ENCODE results near the gene MATN1. TPM values are rescaled to one million over a fixed set of nuclear protein-coding genes. Genes with fewer than 3 reads are reported as not detected.

MATN1 gene
- polyA plus RNA-seq, 1 donor from 2014 or later, result 0.22 TPM

GRCh38 chr1:30742963-30743559 lies 19.7 kb upstream of the MATN1 start:
- no peaks in the 10 kb centered on the region for H3K9me2 ChIP-seq (ENCODE audit: insufficient read depth, low read length)
- TF ChIP-seq EZH2 (IDR thresholded peaks at IDR 0.05; ENCODE audit: borderline replicate concordance, insufficient read depth, low read length, poor library complexity, severe bottlenecking) (no peak), POLR2AphosphoS5 (IDR thresholded peaks at IDR 0.05) (no peak), CTCF (IDR thresholded peaks at IDR 0.05; ENCODE audit: poor library complexity, severe bottlenecking) (no peak), EP300 (conservative IDR thresholded peaks at IDR 0.05; ENCODE audit: poor library complexity, severe bottlenecking) (no peak), SMC3 (conservative IDR thresholded peaks at IDR 0.05; ENCODE audit: poor library complexity) (no peak), REST (IDR thresholded peaks at IDR 0.05; ENCODE audit: borderline replicate concordance) (no peak), MXI1 (conservative IDR thresholded peaks at IDR 0.05; ENCODE audit: poor library complexity, severe bottlenecking) (no peak), RAD21 (conservative IDR thresholded peaks at IDR 0.05) (no peak), TAF1 (IDR thresholded peaks at IDR 0.05; ENCODE audit: low read depth) (no peak)
- no peaks in the 10 kb centered on the region for H4K20me1 ChIP-seq (ENCODE audit: insufficient read depth)
- no peaks in the 10 kb centered on the region for H3K9me3 ChIP-seq (ENCODE audit: low read length)
- no peaks in the 10 kb centered on the region for H3K36me3 ChIP-seq (ENCODE audit: insufficient read depth, low read length)
- H3K79me2 ChIP-seq (replicated peaks; ENCODE audit: insufficient read depth, low read length), result no peaks in the 10 kb centered on the region
- no peak overlapping the region for H2AFZ ChIP-seq (ENCODE audit: low read depth, low read length)
- no peak overlapping the region for H3K4me3 ChIP-seq (ENCODE audit: low read length)
- no peak overlapping the region for H3K4me2 ChIP-seq (ENCODE audit: low read length)
- no peaks in the 10 kb centered on the region for H3F3A ChIP-seq (ENCODE audit: insufficient read depth, low read length, poor library complexity, severe bottlenecking)
- no peak overlapping the region for H3K9ac ChIP-seq (ENCODE audit: low read length)
- H3K27ac ChIP-seq (ENCODE audit: low read length), result no peak overlapping the region
- H3K27me3 ChIP-seq (ENCODE audit: insufficient read depth, low read depth, low read length), result no peaks in the 10 kb centered on the region

- Histone ChIP-seq H3K4me2 (ENCODE audit: low read length) (no peak overlapping the region), H2AFZ (ENCODE audit: low read depth, low read length) (no peak overlapping the region), H3K9me2 (ENCODE audit: insufficient read depth, low read length) (no peaks in the 10 kb centered on the region), H3F3A (ENCODE audit: insufficient read depth, low read length, poor library complexity, severe bottlenecking) (no peaks in the 10 kb centered on the region), H3K4me3 (ENCODE audit: low read length) (no peak overlapping the region), H3K27ac (ENCODE audit: low read length) (no peak overlapping the region), H3K36me3 (ENCODE audit: insufficient read depth, low read length) (no peaks in the 10 kb centered on the region), H3K9me3 (ENCODE audit: low read length) (no peaks in the 10 kb centered on the region), H3K9ac (ENCODE audit: low read length) (no peak overlapping the region), H3K27me3 (ENCODE audit: insufficient read depth, low read depth, low read length) (no peaks in the 10 kb centered on the region), H3K79me2 (replicated peaks; ENCODE audit: insufficient read depth, low read length) (no peaks in the 10 kb centered on the region), H4K20me1 (ENCODE audit: insufficient read depth) (no peaks in the 10 kb centered on the region)
- TF ChIP-seq REST (IDR thresholded peaks at IDR 0.05; ENCODE audit: borderline replicate concordance) (no peak), RAD21 (conservative IDR thresholded peaks at IDR 0.05) (no peak), MXI1 (conservative IDR thresholded peaks at IDR 0.05; ENCODE audit: poor library complexity, severe bottlenecking) (no peak), SMC3 (conservative IDR thresholded peaks at IDR 0.05; ENCODE audit: poor library complexity) (no peak)
Observed at GRCh38 chr1:30742300-30742962, 19.0 kb upstream of the MATN1 start.

Data from neural cell (in vitro differentiated cells).